GM19240 (cell line): ENCODE results near the gene AMFR.

Experiments
- DNase-seq: peaks from one replicate; pipeline ENCODE4 v3.0.0; 2011; ENCODE audit warnings: low spot score; ENCODE audit not compliant: insufficient read length

Gene AMFR

GRCh38 chr16:56425439-56425832, at the start of gene AMFR:
TSS of gene AMFR (minus strand) at chr16:56425545. CDS start at chr16:56425327, 218 bp downstream.
- peak; percentile 55 for DNase-seq

- no peak for DNase-seq
Observed at GRCh38 chr16:56470666-56471065, 45.3 kb upstream of the AMFR start.

GRCh38 chr16:56470232-56470631, 44.9 kb upstream of the AMFR start:
- no peak for DNase-seq

GRCh38 chr16:56469748-56470147, 44.4 kb upstream of the AMFR start:
- no peak for DNase-seq

- no peak for DNase-seq
Observed at GRCh38 chr16:56468800-56469199, 43.5 kb upstream of the AMFR start.

- no peak for DNase-seq
Observed at GRCh38 chr16:56466344-56466743, 41.0 kb upstream of the AMFR start.

- no peak for DNase-seq
Observed at GRCh38 chr16:56463153-56463552, 37.8 kb upstream of the AMFR start.

- no peak for DNase-seq
Observed at GRCh38 chr16:56462064-56462796, 36.9 kb upstream of the AMFR start.

GRCh38 chr16:56460101-56460500, 34.8 kb upstream of the AMFR start:
- no peak for DNase-seq

GRCh38 chr16:56457927-56458470, 32.7 kb upstream of the AMFR start:
- DNase-seq = no peak

GRCh38 chr16:56451753-56452689, 26.7 kb upstream of the AMFR start:
- peak; percentile 15 for DNase-seq

GRCh38 chr16:56450986-56451752, 25.8 kb upstream of the AMFR start, which contains the start of the genes NUDT21 and OGFOD1:
TSS of gene NUDT21 (minus strand) at chr16:56451332. CDS start at chr16:56451202, 130 bp downstream.
TSS of gene OGFOD1 (plus strand) at chr16:56451554. CDS start at chr16:56451613, 59 bp downstream.
- DNase-seq = peak; percentile 92

- DNase-seq = no peak
Observed at GRCh38 chr16:56450275-56450985, 25.1 kb upstream of the AMFR start.

- DNase-seq = no peak
Observed at GRCh38 chr16:56448005-56448404, 22.7 kb upstream of the AMFR start.

- no peak for DNase-seq
Observed at GRCh38 chr16:56447286-56447685, 21.9 kb upstream of the AMFR start.

GRCh38 chr16:56438038-56438437, 12.7 kb upstream of the AMFR start:
- DNase-seq = no peak

GRCh38 chr16:56436258-56436657, 10.9 kb upstream of the AMFR start:
- DNase-seq = no peak

- no peak for DNase-seq
Observed at GRCh38 chr16:56428091-56428490, 2.7 kb upstream of the AMFR start.

GRCh38 chr16:56426585-56426984, 1.2 kb upstream of the AMFR start:
- DNase-seq = no peak

- no peak for DNase-seq
Observed at GRCh38 chr16:56424791-56425438, 430 bp downstream of the AMFR start.
